Stimulated activated CD8-positive, alpha-beta memory T cell treated with anti-CD3 and anti-CD28 coated beads, Interleukin-15, amount 100 ng/mL, for 24 hours (primary cell): Measurements from ENCODE around the gene MICU1.
A peak's percentile ranks its signal among the peaks of the same experiment; 100 is the strongest.
"Not testable (repeated sequence)": the region's sequence is repeated elsewhere in the genome, so short reads cannot be mapped to it uniquely, and the experiment has no call there.

Experiments
- DNase-seq: peaks from one replicate; pipeline ENCODE4 v3.0.0-alpha.2; 2020; ENCODE audit warnings: low read depth

MICU1 gene

DNA sequence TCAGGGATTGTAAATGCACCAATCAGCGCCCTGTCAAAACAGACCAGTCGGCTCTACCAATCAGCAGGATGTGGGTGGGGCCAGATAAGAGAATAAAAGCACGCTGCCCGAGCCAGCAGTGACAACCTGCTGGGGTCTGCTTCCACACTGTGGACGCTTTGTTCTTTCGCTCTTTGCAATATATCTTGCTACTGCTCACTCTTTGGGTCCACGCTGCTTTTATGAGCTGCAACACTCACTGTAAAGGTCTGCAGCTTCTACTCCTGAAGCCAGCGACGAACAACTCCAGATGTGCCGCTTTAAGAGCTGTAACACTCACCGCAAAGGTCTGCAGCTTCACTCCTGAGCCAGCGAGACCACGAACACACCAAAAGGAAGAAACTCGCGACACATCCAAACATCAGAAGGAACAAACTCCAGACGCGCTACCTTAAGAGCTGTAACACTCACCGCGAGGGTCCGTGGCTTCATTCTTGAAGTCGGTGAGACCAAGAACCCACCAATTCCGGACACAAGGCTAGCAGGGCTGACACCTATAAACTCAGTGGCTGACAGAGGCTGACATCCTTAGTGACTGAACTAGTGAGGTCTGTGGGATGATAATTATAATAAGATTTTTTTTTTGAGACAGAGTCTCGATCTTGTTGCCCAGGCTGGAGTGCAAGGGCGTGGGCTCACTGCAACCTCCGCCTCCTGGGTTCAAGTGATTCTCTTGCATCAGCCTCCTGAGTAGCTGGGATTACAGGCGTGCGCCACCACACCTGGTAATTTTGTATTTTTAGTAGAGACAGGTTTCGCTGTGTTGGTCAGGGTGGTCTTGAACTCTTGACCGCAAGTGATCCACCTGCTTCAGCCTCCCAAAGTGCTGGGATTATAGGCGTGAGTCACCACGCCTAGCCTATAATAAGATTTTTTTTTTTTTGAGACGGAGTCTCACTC is 298.9 kb downstream of the MICU1 start:
- not testable (repeated sequence) for DNase-seq

DNA sequence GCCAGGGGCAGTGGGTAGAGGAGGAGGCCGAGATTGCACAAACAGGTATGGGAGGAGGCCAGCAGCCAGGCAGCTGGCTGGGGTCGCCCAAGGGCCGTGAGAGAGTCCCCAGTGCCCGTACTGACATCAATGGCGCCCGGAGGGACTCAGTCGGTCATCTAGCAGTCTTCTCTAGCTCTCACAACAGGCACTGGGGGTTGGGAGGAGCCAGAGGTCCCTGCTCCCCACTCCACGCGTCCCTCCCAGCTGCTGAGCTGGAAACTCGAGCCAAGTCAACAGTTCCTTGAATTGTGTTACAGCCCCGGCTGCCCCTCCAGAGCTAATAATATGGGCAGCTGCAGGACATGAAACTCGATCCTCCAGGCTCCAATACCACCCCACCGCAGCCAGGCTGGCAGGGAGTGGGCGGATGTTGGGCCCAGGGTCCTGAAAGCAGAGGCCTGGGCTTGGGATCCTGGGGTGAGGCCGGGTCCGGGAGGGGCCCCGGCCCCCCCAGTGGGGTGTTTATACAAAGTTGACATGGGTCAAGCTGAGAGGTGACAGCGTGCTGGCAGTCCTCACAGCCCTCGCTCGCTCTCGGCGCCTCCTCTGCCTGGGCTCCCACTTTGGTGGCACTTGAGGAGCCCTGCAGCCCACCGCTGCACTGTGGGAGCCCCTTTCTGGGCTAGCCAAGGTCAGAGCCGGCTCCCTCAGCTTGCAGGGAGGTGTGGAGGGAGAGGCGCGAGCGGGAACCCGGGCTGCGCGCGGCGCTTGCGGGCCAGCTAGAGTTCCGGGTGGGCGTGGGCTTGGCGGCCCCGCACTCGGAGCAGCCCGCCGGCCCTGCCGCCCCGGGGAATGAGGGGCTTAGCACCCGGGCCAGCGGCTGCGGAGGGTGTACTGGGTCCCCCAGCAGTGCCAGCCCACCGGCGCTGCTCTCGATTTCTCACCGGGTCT is 300.4 kb downstream of the MICU1 start:
- DNase-seq, result not testable (repeated sequence)

DNA sequence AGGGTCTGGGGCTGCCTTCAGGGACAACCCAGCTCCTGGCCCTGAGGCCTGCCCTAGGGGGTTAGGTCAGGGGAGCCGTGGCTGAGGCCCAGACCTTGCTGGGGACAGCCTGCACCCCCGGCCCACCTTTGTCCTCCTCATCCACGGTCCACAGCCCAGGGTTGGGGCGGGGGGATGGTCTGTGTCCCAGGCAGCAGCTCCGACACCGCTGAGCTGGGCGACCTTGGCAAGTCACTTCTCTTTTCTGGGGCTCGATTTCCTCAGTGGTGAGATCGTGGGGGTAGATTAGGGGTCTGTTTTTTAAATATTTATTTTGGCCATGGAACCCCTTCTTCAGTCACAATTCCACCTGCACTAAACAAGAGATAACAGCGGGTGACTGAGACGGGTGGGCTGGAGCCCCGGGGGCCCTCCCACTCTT is 302.1 kb downstream of the MICU1 start:
- DNase-seq, result no peak

DNA sequence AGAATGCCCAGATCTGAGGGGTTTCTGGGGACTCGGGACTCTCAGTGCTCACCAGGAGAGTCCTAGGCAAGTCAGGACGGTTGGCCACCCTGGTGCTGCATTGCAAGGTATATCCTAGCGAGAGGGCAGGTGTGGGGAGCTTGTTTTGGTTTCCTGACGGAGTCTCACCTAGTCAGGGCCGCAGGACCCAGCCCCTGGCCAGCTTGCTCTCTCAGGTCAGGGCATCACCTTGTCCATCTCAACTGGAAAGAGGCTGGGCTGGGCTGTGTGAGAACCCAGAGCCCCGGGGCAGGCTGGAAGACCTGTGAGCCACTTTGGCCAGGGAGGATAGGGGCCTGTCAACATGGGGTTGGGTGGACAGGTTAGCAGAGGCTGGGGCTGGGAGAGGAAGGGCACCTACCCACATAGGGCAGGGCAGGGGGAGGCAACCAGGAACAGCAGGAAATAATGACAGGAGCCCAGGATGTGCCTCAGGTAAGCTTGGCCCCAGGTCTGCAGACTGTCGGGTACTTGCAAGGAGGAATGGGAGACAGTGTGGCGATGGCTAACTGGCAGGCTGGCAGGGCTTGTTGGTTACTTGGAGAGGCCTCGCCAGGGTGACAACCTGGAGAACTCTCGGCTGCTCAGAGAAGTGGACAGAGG is 302.6 kb downstream of the MICU1 start:
- no peak for DNase-seq

DNA sequence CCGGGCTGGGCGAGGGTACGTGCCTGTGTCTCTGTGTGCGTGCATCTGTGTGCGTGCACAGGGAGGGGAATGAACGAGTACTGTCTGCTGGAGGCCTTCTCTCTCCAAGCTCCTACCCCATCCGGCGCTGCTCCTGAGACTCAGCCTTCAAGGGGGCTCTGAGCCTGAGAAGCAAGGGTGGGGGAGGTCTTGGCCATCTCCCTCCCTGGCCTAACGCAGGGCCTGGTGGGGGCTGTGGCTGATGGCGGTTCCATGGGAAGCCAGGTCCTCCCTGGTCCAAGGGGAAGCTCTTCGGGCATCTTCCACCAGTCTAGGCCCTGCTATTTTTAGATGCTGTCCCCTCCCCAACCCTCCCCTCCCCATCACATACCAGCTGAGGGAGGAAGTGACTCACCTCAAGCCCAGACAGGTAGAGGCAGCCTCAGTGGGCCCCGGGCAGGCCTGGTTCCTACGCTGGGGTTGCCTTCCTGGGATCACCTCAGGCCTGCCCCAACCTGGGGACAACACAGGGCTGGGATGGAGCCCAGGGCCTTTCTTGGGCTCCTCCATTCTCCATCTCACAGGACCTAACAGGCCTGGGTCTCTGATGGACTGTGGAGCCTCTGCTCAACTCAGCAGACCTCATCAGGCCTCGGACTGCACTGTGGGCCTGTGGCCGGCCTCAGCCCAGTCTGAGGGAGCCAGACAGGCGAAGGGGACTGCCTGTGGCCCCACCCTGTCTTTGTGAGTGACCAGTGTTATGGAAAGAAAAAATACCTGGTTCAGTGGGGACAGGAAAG is 303.4 kb downstream of the MICU1 start:
- no peak for DNase-seq

- DNase-seq, result no peak
Observed at GRCh38 chr10:72322030-72322279, 303.9 kb downstream of the MICU1 start.

- no peak for DNase-seq
Observed at GRCh38 chr10:72321248-72322029, 304.4 kb downstream of the MICU1 start.

DNA sequence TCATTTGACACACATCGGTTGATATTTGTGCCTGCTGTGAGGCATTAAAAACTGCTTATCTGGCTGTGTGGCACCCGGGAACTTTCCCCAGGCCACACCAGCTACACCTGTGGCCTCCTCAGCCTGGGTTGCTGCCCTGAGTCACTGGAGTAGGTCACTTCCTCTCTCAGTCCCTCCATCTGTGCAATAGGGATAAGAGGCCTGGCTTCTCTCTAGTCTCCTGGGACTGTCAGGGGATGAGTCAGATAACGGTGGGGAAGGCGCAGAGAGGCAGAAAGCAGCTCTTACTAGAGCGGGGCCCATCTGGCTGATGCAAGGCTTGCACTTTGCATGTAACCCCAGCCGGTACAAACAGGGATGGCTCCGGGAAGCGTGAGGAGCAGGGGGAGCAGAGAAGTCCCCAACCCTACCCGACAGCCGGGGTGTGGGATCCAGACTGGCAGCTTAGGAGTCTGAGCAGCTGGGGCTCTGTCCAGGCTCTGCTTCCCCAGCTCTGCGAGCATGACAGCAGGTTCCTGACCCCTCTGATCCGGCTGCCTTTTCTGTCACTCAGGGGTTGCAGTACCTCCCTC is 305.1 kb downstream of the MICU1 start:
- no peak for DNase-seq

- peak; percentile 66 for DNase-seq
Observed at GRCh38 chr10:72319416-72320254, 306.2 kb downstream of the MICU1 start.

DNA sequence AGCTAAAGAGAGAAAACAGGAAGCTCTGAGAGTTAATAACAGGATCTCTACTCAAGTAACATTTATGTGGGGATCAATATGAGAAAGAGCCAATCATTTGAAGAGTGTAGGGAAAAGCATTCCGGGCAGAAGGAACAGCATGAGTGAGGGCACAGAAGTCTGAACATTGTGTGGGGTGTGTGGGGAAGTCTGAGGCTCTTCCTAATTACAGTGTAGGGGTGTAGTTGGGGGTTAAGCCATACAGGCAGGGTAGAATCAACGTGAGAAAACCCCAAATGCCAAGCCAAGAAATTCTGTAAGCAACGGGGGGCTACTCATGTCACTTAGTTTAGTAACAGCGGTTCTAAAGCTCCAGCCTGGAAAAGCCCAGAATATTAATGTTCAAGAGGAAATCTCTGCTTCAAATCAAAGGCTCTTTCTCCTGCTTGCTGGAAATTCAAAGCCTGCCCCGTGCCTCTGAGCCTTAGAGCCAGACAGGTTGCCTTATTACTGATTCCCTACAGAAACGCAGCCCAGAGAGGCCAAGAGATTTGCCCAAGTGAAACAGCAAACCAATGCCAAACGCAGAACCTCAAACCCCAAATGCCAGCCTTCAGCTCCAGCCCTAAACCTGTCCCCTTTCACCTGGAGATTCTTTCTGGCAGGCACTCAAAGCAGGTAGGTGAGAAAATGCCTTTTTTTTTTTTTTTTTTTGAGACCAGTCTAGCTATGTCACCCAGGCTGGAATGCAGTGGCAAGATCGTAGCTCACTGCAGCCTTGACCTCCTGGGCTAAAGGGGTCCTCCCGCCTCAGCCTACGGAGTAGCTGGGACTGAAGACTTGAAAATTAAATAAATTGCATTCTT is 307.2 kb downstream of the MICU1 start:
- no peak for DNase-seq
